ENCODE results near the gene CDR2.
A peak's percentile ranks its signal among the peaks of the same experiment; 100 is the strongest.

- TF ChIP-seq CTCF (IDR thresholded peaks at IDR 0.05) (no peak), POLR2A (IDR thresholded peaks at IDR 0.05) (no peak), POLR2AphosphoS5 (IDR thresholded peaks at IDR 0.05) (peak; percentile 27 to 89 (median 33)), EP300 (IDR thresholded peaks at IDR 0.05) (no peak)
Observed at GRCh38 chr16:22297871-22298733, 76.3 kb downstream of the CDR2 start.

Data from stomach (tissue), 4 donors.